Right ventricle myocardium superior (tissue), 1 donor: ENCODE results near the gene DPYD. TPM values are rescaled to one million over a fixed set of nuclear protein-coding genes. Genes with fewer than 3 reads are reported as not detected.

ENCODE experiments used
- ATAC-seq: fragments of 200-7000 bp; cut with Tn5 transposase; one replicate; pipeline ENCODE4 v1.9.1; 2020; ENCODE audit warnings: mild to moderate bottlenecking; ENCODE audit not compliant: poor library complexity
- DNase-seq: peaks from one replicate; pipeline ENCODE4 v3.0.0-alpha.2; 2020
- intact Hi-C: fragments of 100-400 bp; cut with DNase I; formaldehyde crosslinking; loops from one replicate; pipeline ENCODE4 v1.11.2; 2022
- total RNA-seq: library from RNA; stranded (reverse); fragmentation: NEBNext Ultra II Directional; extraction: Animal tissue kit (Norgen Biotek cat#: 25700); gene quantifications from one replicate; pipeline ENCODE4 v1.2.1, GENCODE V29; 2021
- donor health status: DM: no; HTN: yes; CAD: no; lungs with severe emphysema.

DPYD gene
- total RNA-seq, 1 donor from 2014 or later, result 10.3 TPM

- ATAC-seq (no peak), DNase-seq (no peak)
- intact Hi-C loops, result no loop called here
Observed at GRCh38 chr1:97529600-97529999, 391.2 kb downstream of the DPYD start.

DNA sequence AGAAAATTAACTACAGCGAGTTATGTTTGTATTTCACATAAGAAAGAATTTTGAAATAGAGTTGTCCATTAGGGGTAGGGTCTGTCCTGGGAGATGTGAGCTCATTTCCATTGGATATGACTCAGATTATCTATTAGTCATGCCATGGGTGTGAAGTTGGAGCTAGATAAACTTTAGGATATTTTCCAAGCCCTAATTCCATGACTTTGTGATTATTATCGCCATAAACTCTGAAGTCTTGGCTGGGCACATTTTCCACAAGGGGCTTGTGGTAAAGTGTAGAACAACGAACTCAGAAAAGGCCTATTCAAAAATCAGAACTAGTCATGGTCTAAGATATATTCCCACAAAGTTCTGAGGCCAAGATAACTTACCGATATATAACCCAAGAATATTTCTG lies 396.6 kb downstream of the DPYD start:
- intact Hi-C loops, result no loop called here
- ATAC-seq (no peak), DNase-seq (no peak)

DNA sequence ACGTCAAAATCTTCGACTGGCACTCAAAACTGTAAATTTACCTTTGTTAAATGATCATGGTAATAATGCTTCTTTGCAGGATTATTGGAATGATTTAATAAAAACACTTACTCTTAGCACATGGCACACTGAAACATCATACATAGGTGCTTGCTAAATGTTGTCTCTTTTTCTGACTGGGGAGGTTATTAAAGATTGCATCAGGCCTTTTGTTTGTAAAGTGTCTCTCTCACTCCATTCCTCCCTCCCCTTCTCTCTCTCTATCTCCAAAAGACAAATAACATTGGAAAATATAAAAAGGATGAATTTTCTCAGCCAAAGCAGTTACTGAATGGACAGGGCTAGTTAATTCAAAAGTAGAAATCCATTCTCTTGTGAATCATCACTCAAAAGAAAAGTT lies 404.2 kb downstream of the DPYD start:
- intact Hi-C loops, result no loop called here
- ATAC-seq (no peak), DNase-seq (no peak)

- intact Hi-C loops, result no loop called here
- ATAC-seq (peak; percentile 88), DNase-seq (peak; percentile 64)
Observed at GRCh38 chr1:97508653-97509218, 412.1 kb downstream of the DPYD start.

- DNase-seq, result no peak
- ATAC-seq, result peak; percentile 91
- intact Hi-C loops, result no loop called here
Observed at GRCh38 chr1:97507863-97508262, 413.0 kb downstream of the DPYD start.

GRCh38 chr1:97506368-97506767 lies 414.5 kb downstream of the DPYD start:
- ATAC-seq (no peak), DNase-seq (no peak)
- intact Hi-C loops, result no loop called here

GRCh38 chr1:97505816-97506215 lies 415.0 kb downstream of the DPYD start:
- no peak for DNase-seq
- intact Hi-C loops, result no loop called here
- no peak for ATAC-seq

GRCh38 chr1:97505289-97505688 lies 415.5 kb downstream of the DPYD start:
- intact Hi-C loops, result no loop called here
- DNase-seq, result no peak
- ATAC-seq, result no peak

- no peak for ATAC-seq
- no peak for DNase-seq
- intact Hi-C loops, result no loop called here
Observed at GRCh38 chr1:97502360-97502759, 418.5 kb downstream of the DPYD start.

DNA sequence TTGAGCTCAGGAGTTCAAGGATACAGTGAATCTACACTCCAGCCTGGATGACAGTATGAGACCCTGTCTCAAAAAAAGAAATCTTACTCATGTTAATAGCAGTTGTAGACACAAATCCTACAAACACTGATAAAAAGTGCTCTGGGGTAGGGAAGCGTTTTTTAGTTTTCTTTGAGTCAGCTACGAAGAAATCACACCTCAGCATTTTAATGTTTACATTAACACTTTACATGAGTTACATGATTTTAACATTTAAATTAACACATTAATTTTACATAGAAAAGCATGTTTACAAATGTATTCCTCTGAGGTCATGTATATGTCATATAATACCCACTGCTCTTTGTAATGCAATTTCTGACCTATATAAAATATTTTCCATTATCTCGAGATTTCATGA lies 419.2 kb downstream of the DPYD start:
- intact Hi-C loops, result no loop called here
- ATAC-seq, result no peak
- no peak for DNase-seq

DNA sequence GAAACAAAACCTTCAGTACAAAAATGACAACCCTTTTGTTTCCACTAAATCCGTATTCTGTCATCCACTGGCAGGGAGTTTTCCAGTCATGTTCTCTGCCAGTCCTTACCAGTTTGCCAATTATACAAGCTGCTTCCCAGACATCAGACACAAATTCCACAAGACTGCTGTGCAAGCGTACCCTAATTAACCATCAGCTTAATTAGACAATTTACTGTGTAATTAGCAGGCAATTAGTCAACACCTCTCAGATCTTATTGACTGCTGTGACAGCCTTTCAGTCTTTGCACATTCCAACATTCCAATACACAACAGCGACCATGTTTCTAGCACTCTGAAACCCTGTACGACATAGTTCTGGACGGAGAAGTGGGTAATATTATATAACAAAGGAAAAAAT lies 420.1 kb downstream of the DPYD start:
- DNase-seq (no peak), ATAC-seq (peak; percentile 72)
- intact Hi-C loops, result no loop called here

DNA sequence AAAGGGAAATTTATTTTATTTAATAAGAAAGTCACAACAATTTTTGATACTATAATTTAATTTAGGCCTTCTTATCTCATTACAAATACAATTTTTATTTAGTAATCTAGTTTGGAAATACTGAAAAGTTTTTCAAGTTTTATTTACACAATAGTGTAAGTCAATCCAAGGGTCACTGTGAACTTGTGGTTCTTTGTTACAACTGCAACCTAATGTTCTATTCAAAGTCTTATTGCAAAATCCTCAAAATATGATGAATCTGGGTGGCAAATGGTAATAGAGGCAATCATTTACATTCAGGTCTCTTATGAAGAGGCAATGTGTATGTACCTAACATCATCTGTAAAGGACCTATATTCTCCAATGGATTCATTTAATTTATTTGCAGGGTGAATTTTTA lies 421.2 kb downstream of the DPYD start:
- intact Hi-C loops, result no loop called here
- no peak for DNase-seq
- no peak for ATAC-seq

GRCh38 chr1:97489834-97490233 lies 431.0 kb downstream of the DPYD start:
- no peak for DNase-seq
- intact Hi-C loops, result no loop called here
- ATAC-seq, result no peak

- ATAC-seq (no peak), DNase-seq (no peak)
- intact Hi-C loops, result no loop called here
Observed at GRCh38 chr1:97488530-97488929, 432.3 kb downstream of the DPYD start.

- intact Hi-C loops, result no loop called here
- no peak for ATAC-seq
- no peak for DNase-seq
Observed at GRCh38 chr1:97482022-97482421, 438.8 kb downstream of the DPYD start.

DNA sequence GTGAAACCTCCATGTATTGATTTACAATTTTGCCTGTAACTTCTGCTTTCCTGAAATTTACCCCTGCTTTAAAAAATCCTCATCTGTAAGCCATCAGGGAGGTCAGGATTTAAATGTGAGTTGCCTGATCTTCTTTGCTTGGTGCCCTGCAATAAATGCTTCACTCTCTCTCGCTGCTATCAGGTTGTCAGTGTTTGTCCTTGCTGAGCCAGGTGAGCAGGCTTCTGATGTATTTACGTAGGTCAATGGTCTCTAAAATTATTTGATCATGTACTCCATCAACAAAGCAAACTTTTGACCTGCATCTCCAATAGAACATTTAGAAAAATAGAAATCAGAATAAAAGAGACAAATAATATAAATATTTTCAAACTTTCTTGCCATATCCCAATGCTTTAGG lies 453.4 kb downstream of the DPYD start:
- intact Hi-C loops, result no loop called here
- ATAC-seq (no peak), DNase-seq (no peak)

- ATAC-seq (no peak), DNase-seq (no peak)
- intact Hi-C loops, result no loop called here
Observed at GRCh38 chr1:97464305-97464704, 456.5 kb downstream of the DPYD start.

DNA sequence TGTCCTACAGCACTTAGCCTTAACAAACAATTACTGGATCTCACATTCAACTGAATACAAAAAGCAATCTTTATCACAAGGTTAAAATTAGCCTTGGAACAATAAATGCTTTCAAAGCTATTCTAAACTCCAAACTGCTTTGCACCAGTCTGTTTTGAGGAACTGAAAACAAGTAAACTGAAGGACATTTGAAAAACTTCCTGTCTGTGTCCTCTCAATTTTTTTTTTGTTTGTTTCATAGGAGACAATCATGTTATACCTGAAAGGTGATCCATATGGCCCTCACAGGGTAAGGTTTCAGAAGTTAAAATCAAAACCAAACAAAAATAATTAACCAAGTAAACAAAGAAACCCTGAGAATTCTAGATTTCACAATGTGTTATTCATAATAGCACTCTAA lies 459.1 kb downstream of the DPYD start:
- intact Hi-C loops, result no loop called here
- peak; percentile 86 for ATAC-seq
- no peak for DNase-seq

- DNase-seq (no peak), ATAC-seq (no peak)
- intact Hi-C loops, result no loop called here
Observed at GRCh38 chr1:97457446-97458089, 463.3 kb downstream of the DPYD start.

DNA sequence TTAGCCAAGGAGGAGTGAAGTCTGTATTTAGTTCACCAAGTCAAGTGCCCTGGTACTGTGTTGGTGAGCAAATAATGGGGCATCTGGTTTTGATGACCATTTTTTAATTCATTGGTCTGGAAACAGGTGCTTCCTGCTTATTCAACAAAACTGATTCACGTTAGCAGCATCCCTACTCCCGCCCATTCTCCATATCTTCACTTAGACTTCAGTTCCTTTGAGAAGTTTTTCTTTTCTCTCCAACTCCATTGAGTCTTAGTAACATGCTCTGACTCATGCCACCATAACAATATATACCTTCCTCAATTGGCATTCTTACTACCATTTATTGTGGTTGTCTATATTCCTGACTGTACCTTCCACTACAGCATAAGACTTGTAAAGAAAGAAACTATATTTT lies 468.9 kb downstream of the DPYD start:
- intact Hi-C loops, result no loop called here
- DNase-seq (no peak), ATAC-seq (no peak)
